HCEC 1CT (cell line): ENCODE results near the gene MRPL24.
"Not testable (repeated sequence)": the region's sequence is repeated elsewhere in the genome, so short reads cannot be mapped to it uniquely, and the experiment has no call there.

Source experiments
- DNase-seq: peaks from one replicate; pipeline ENCODE4 v3.0.0-alpha.2; 2017

Gene MRPL24

GRCh38 chr1:156740741-156741480, at the start of gene MRPL24:
Gene MRPL24 (minus strand): TSS chr1:156741088. CDS start chr1:156738704, 2,384 bp downstream.
- DNase-seq, result peak; percentile 100

GRCh38 chr1:156789621-156790318, 48.9 kb upstream of the MRPL24 start:
- no peak for DNase-seq

- DNase-seq, result no peak
Observed at GRCh38 chr1:156788136-156788535, 47.2 kb upstream of the MRPL24 start.

GRCh38 chr1:156786640-156787039, 45.8 kb upstream of the MRPL24 start:
- DNase-seq, result no peak

GRCh38 chr1:156785458-156785857, 44.6 kb upstream of the MRPL24 start:
- no peak for DNase-seq

- peak; percentile 59 for DNase-seq
Observed at GRCh38 chr1:156781585-156782186, 40.8 kb upstream of the MRPL24 start.

- no peak for DNase-seq
Observed at GRCh38 chr1:156777573-156777972, 36.7 kb upstream of the MRPL24 start.

- DNase-seq, result no peak
Observed at GRCh38 chr1:156776942-156777341, 36.1 kb upstream of the MRPL24 start.

GRCh38 chr1:156775799-156776198, 34.9 kb upstream of the MRPL24 start:
- DNase-seq, result no peak

GRCh38 chr1:156773607-156774006, 32.7 kb upstream of the MRPL24 start:
- DNase-seq, result no peak

GRCh38 chr1:156772728-156773497, 32.0 kb upstream of the MRPL24 start:
- no peak for DNase-seq

- DNase-seq, result no peak
Observed at GRCh38 chr1:156772222-156772621, 31.3 kb upstream of the MRPL24 start.

GRCh38 chr1:156768610-156769295, 27.9 kb upstream of the MRPL24 start:
- DNase-seq, result no peak

GRCh38 chr1:156767879-156768604, 27.2 kb upstream of the MRPL24 start:
- DNase-seq, result peak; percentile 20

- peak; percentile 100 for DNase-seq
Observed at GRCh38 chr1:156767101-156767878, 26.4 kb upstream of the MRPL24 start, which contains the start of gene PRCC. Gene PRCC (plus strand): TSS chr1:156767535. CDS start chr1:156767772, 237 bp downstream.

- DNase-seq, result peak; percentile 16
Observed at GRCh38 chr1:156766298-156767100, 25.6 kb upstream of the MRPL24 start.

GRCh38 chr1:156765666-156766065, 24.8 kb upstream of the MRPL24 start:
- no peak for DNase-seq

GRCh38 chr1:156765136-156765535, 24.2 kb upstream of the MRPL24 start:
- not testable (repeated sequence) for DNase-seq

- no peak for DNase-seq
Observed at GRCh38 chr1:156760796-156761104, 19.9 kb upstream of the MRPL24 start.
